ENCODE data around the gene POLD3.

GRCh38 chr11:74634537-74634936 lies 42.2 kb downstream of the POLD3 start:
- no peak for TF ChIP-seq RARB (CRISPR knock-in tag; IDR thresholded peaks at IDR 0.05)
- no peak for TF ChIP-seq CSRNP3 (CRISPR knock-in tag; IDR thresholded peaks at IDR 0.05)
- no peak for TF ChIP-seq ZNF8 (CRISPR knock-in tag; IDR thresholded peaks at IDR 0.05)
- TF ChIP-seq CREB5 (CRISPR knock-in tag; IDR thresholded peaks at IDR 0.05; ENCODE audit: low read depth), result no peak
- no peak for TF ChIP-seq PATZ1 (CRISPR knock-in tag; IDR thresholded peaks at IDR 0.05; ENCODE audit: borderline replicate concordance)
- no peak for TF ChIP-seq ZFP30 (CRISPR knock-in tag; IDR thresholded peaks at IDR 0.05)
- no peak for TF ChIP-seq ZFP3 (CRISPR knock-in tag; IDR thresholded peaks at IDR 0.05)
- TF ChIP-seq BACH2 (CRISPR knock-in tag; IDR thresholded peaks at IDR 0.05; ENCODE audit: borderline replicate concordance), result no peak
- no peak for TF ChIP-seq ZNF70 (CRISPR knock-in tag; IDR thresholded peaks at IDR 0.05)
- no peak for TF ChIP-seq ISL1 (CRISPR knock-in tag; IDR thresholded peaks at IDR 0.05)
- no peak for TF ChIP-seq CSDC2 (CRISPR knock-in tag; IDR thresholded peaks at IDR 0.05)
